ENCODE results near the gene KRT84.

KRT84 gene

DNA sequence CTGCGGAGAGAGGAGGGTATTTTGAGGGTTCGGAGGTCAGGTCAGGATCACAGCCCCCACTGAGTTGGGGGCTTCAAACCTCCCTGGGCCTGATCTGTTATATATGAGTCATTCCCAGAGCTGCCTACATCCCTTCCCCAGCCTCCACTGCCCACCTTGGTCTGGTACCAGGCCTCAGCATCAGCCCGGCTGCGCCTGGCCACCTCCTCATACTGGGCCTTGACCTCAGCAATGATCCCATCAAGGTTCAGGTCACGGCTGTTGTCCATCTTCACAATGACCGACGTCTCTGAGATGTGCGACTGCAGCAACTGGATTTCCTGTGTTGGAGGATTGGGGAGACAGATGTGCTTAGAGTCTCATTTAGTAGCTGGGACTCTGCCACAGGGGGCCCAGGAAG, 4.2 kb downstream of the KRT84 start:
- POLR2A ChIA-PET: no interaction called here
- CTCF ChIA-PET: interaction anchor here (0.8 to 1.5 kb wide), 4 partner anchors 9 to 20 kb away, joined by 3 to 4 read pairs (median 3); no protein-coding TSS in a partner anchor
- no peak for DNase-seq (ENCODE audit: extremely low spot score)
- TF ChIP-seq, protein P1, sequence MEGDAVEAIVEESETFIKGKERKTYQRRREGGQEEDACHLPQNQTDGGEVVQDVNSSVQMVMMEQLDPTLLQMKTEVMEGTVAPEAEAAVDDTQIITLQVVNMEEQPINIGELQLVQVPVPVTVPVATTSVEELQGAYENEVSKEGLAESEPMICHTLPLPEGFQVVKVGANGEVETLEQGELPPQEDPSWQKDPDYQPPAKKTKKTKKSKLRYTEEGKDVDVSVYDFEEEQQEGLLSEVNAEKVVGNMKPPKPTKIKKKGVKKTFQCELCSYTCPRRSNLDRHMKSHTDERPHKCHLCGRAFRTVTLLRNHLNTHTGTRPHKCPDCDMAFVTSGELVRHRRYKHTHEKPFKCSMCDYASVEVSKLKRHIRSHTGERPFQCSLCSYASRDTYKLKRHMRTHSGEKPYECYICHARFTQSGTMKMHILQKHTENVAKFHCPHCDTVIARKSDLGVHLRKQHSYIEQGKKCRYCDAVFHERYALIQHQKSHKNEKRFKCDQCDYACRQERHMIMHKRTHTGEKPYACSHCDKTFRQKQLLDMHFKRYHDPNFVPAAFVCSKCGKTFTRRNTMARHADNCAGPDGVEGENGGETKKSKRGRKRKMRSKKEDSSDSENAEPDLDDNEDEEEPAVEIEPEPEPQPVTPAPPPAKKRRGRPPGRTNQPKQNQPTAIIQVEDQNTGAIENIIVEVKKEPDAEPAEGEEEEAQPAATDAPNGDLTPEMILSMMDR (IDR thresholded peaks at IDR 0.05; ENCODE audit: control extremely low read depth, extremely low read depth, low read depth, missing control alignments): no peak

DNA sequence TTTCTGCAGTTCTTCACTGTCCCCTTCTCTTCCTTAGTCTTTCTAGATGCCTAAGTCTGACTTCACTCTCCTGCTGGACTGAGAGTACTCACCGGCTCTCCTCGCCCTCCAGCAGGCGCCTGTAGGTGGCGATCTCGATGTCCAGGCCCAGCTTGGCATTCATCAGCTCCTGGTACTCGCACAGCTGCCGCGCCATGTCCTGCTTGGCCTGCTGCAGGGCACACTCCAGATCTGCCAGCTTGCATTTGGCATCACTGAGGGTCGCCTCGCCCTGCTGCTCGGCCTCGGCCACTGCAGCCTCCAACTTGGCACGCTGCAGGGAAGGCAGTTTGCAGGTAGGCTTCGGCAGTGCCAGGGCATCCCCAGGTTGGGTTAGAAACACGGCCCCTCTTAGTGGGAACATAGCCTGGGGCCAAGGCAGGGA, 5.2 kb downstream of the KRT84 start:
- CTCF ChIA-PET: interaction anchor here (0.9 to 1.5 kb wide), 3 partner anchors 8 to 21 kb away, joined by 3 to 4 read pairs (median 3); no protein-coding TSS in a partner anchor
- POLR2A ChIA-PET: no interaction called here
- no peak for DNase-seq (ENCODE audit: extremely low spot score)
- TF ChIP-seq, protein P1 (IDR thresholded peaks at IDR 0.05; ENCODE audit: control extremely low read depth, extremely low read depth, low read depth, missing control alignments): peak; percentile 21

DNA sequence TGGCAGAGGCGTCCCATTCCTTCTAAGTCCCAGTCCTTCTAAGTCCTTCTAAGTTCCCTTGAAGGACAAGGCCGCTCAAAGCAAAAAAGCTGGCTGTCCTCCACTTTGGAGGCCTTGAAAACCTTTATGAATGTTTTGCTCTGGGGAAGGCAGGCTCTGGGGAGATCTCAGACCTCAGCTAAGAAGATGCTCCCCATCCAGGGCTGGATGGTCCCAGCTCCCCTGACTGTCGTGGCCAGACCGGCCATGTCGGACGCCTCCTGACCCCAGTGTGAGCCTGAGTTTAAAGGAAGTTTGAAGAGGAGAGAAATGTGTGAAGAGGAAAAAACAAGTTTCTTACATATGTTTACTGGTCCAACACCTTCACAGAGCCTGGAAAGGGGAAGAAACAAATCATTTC, 5.9 kb downstream of the KRT84 start:
- POLR2A ChIA-PET: no interaction called here
- DNase-seq (ENCODE audit: extremely low spot score): no peak
- TF ChIP-seq, protein P1 (IDR thresholded peaks at IDR 0.05; ENCODE audit: control extremely low read depth, extremely low read depth, low read depth, missing control alignments): no peak
- CTCF ChIA-PET: interaction anchor here (1.2 kb wide), 1 partner anchor 223 kb away, joined by 4 read pairs; no protein-coding TSS in a partner anchor

DNA sequence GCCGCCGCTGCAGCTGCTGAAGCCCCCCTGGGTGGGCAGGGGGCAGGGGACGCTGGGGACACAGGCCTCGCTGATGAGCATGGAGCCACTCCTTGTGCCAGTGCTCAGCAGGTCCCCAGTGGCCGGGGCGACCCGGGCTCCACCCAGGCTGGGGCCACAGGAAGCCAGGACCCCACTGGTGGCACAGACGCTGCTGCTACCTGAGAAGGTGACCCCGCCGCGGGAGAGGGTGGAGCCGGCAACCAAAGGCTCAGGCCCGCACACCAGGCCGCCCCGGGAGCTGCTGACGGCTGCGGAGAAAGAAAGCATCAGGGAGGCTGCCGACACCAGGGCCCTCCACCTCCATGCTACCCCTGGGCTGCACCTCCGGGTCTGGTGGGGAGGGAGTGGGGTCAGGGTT, 7.4 kb downstream of the KRT84 start:
- POLR2A ChIA-PET: no interaction called here
- CTCF ChIA-PET: interaction anchor here (1.1 kb wide), 1 partner anchor 502 kb away, joined by 3 read pairs; no protein-coding TSS in a partner anchor
- TF ChIP-seq, protein P1 (IDR thresholded peaks at IDR 0.05; ENCODE audit: control extremely low read depth, extremely low read depth, low read depth, missing control alignments): no peak
- no peak for DNase-seq (ENCODE audit: extremely low spot score)

GRCh38 chr12:52377266-52377665, 8.2 kb downstream of the KRT84 start:
- ChIA-PET POLR2A (no interaction called here), CTCF (no interaction called here)
- no peak for DNase-seq (ENCODE audit: extremely low spot score)
- TF ChIP-seq, protein P1 (IDR thresholded peaks at IDR 0.05; ENCODE audit: control extremely low read depth, extremely low read depth, low read depth, missing control alignments): no peak

DNA sequence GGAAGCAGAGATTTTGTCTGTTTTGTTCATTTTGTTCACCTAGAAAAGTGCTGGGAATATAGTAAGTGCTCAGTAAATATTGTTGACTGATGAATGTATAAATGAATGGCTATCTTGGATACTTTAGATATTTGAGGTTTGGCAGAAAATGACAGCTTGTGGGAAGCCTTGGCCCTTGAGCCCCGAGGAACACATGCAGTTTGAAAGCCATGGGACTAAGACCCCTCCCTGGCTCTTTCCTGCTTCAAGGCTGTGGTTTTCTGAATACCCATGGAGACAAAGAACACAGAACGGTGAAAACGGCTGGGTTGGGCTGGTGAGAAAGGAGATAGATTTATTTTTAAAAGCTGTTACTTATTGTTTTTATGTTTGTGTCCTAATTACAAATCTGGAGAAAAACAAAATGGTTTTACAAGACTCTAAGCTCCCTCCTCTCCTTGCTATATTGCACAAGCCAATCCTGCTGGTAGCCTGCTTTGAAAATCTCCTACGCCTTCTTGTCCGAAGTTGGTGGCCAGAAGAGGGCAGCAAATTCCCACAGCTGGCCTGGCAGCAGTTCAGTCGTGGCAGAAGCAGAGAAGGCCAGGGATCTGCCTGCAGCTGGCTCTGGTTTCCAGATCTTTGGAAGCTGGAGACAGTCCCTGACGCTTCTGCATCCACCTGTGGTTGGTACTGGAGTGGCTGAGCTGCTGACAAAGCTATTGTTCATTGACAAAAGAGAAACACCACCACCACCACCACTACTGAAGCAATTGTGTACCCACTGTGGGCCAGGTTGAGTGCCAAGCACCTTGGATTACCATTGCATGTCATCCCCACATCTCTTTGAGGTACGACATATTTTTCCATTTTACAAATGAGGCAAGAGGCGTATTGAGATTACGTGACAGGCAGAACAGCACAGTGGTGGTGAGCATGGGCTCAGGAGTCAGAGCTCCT, 13.0 kb downstream of the KRT84 start:
- peak; percentile 69 for DNase-seq (ENCODE audit: extremely low spot score)
- CTCF ChIA-PET: interaction anchor here (0.8 to 6.6 kb wide), 26 partner anchors 8 to 608 kb away, joined by 3 to 53 read pairs (median 4); partner anchors contain the start of genes KRT83 and KRT84
- POLR2A ChIA-PET: no interaction called here
- TF ChIP-seq, protein P1 (IDR thresholded peaks at IDR 0.05; ENCODE audit: control extremely low read depth, extremely low read depth, low read depth, missing control alignments): peak; percentile 79
